ENCODE results near the gene CCDC124. TPM values are rescaled to one million over a fixed set of nuclear protein-coding genes. Genes with fewer than 3 reads are reported as not detected.
A peak's percentile ranks its signal among the peaks of the same experiment; 100 is the strongest.

CCDC124 gene
- total RNA-seq, 4 donors from 2014 or later, result 36.9 to 93.5 (median 41.4) TPM

DNA sequence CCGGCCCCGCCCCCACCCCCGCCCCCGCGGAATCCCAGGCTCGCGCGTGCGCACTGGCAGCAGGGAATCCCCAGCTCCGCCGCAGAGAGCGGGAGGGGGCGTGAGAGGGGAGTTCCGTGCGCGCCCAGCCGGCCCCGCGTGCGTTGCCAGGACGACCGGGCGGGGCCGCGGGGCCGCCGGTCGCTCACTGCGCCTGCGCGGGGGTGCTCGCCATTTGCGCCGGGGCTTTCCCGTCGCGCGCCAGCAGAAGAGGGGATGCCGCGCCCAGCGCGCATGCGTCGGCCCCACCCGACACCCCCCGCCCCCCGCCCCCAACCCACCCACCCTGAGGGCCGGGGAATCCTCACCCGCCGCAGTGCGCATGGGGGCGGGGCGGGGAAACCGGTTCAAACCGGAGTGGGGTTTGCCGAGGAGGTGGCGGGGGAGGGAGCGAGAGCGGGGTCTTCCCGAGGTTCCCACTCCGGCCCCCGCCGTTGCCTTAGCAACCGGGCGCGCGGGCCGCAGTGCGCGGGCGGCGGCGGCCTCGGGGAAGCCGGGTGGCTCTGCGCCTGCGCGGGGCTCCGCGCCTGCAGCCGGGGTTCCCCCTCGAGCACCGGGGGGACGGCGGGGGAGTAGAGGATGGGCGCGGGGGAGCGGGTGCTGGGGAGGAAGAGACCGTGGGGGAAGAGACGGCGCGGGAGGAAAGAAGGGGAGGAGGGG is 15.1 kb downstream of the CCDC124 start:
- peak; percentile 91 for DNase-seq
- Histone ChIP-seq H3K4me1 (peaks cover 28 to 52% (median 45%) of the 10 kb centered on the region in 4 donors), H3K27me3 (peaks cover 45% of the 10 kb centered on the region), H3K27ac (peak overlapping the region; percentile 39 to 68 (median 65)), H3K36me3 (no peaks in the 10 kb centered on the region), H3K4me3 (peak overlapping the region; percentile 45 to 79 (median 62)), H3K9me3 (no peaks in the 10 kb centered on the region)
- 1% methylated on average over 32 of the region's 92 CpGs; no CpG with 5 or more reads in 1 of the 2 donors for WGBS, 2 donors (ENCODE audit: low coverage in 1 of 2)
- intact Hi-C loops (cut with DNase I; ENCODE audit: low total_unique reads), result no loop called here
- peak in 1 of 3 donors; percentile 23 for TF ChIP-seq POLR2AphosphoS5 (IDR thresholded peaks at IDR 0.05)
- TF ChIP-seq, protein P1, sequence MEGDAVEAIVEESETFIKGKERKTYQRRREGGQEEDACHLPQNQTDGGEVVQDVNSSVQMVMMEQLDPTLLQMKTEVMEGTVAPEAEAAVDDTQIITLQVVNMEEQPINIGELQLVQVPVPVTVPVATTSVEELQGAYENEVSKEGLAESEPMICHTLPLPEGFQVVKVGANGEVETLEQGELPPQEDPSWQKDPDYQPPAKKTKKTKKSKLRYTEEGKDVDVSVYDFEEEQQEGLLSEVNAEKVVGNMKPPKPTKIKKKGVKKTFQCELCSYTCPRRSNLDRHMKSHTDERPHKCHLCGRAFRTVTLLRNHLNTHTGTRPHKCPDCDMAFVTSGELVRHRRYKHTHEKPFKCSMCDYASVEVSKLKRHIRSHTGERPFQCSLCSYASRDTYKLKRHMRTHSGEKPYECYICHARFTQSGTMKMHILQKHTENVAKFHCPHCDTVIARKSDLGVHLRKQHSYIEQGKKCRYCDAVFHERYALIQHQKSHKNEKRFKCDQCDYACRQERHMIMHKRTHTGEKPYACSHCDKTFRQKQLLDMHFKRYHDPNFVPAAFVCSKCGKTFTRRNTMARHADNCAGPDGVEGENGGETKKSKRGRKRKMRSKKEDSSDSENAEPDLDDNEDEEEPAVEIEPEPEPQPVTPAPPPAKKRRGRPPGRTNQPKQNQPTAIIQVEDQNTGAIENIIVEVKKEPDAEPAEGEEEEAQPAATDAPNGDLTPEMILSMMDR (IDR thresholded peaks at IDR 0.05), result no peak
- in situ Hi-C loops (cut with MboI; ENCODE audit: low pct_ligation_motif_present in 1 of 4, low pct_unique_long_range_greater_than_20kb in 1 of 4, low sequenced_read_pairs in 3 of 4), result loop anchor here in 2 of 4 donors (10.0 to 25.0 kb wide), 2 partner anchors 47 to 114 kb away; no protein-coding TSS in a partner anchor

DNA sequence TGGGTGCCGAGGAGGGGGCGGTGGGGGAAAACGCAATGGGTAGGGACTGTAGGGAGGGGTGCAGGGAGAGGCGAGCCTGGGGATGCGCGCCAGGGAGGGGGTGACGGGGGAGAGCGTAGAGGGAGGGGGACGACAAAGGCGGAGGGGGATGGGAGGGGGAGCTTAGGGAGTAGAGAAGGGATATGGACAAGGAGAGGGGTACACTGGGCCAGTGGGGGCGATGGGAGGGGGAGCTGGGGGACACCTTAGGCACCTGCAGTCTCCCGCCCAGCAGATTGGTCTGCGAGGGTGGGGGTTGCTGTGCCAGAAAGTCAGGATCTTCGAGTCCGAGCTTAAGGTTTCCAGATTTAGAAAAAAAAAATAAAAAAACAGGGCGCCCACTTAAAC is 15.7 kb downstream of the CCDC124 start:
- no peak overlapping the region for H3K27ac ChIP-seq
- peaks cover 50% of the 10 kb centered on the region for H3K27me3 ChIP-seq
- H3K36me3 ChIP-seq, result no peaks in the 10 kb centered on the region
- 0 to 3% methylated on average over 3 to 8 of the region's 16 CpGs for WGBS, 2 donors (ENCODE audit: low coverage in 1 of 2)
- in situ Hi-C loops (cut with MboI; ENCODE audit: low pct_ligation_motif_present in 1 of 4, low pct_unique_long_range_greater_than_20kb in 1 of 4, low sequenced_read_pairs in 3 of 4), result loop anchor here in 2 of 4 donors (10.0 to 25.0 kb wide), 2 partner anchors 46 to 114 kb away; no protein-coding TSS in a partner anchor
- no peaks in the 10 kb centered on the region for H3K9me3 ChIP-seq
- intact Hi-C loops (cut with DNase I; ENCODE audit: low total_unique reads), result no loop called here
- TF ChIP-seq, protein P1 (IDR thresholded peaks at IDR 0.05), result no peak
- TF ChIP-seq EP300 (IDR thresholded peaks at IDR 0.05; ENCODE audit: low read depth) (no peak), POLR2A (IDR thresholded peaks at IDR 0.05) (no peak), POLR2AphosphoS5 (IDR thresholded peaks at IDR 0.05) (no peak)
- peaks cover 28 to 52% (median 45%) of the 10 kb centered on the region in 4 donors for H3K4me1 ChIP-seq
- H3K4me3 ChIP-seq, result peak overlapping the region in 3 of 4 donors; percentile 51 to 79 (median 73)
- no peak for DNase-seq

DNA sequence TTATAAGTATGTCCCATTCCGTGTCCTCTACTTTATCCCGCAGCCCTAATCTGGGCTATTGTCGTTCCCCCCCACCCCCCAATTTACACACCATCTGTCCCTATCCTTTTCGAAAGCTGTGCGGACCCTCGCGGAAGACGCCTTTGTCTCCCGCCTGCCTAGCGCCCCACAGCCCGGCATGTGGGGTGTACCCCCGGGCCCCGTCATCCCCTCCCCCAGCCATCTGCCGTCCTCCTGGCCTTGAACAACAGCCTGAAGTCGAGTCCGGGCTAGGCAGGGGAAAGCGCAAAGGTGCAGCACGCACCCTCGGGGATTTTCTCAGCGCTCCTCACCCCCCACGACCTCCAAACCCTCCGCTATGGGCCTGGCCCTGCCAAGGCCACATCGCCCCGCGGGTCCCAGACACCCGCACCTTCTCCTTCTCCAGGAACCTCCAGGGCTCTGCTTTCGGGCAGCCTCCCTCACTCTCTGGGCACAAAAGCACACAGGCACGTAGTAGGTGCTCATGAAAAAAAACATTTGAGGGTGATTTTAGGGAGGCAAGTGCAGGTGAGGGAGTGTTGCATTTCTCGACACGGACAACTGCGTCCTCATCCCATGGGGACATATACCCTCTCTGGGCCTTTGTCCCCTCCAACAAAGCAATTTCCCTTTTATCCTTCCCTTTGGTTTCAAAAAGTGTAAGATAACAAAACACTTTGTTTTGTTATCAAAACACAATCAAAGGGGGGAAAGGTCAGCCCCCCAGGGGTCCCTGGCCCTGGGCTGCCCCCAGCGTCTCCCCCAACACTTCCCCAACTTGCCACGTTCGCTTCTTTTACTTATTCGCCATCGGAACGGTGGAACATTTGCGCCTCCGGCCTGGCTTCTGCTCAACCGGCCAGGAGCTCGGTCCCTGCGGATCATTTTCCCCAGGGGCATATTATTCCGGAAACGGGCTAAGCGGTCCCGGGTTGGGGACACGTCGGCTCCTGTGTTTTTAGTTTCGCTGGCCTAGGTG is 16.4 kb downstream of the CCDC124 start:
- H3K4me1 ChIP-seq, result peaks cover 28 to 52% (median 43%) of the 10 kb centered on the region in 4 donors
- in situ Hi-C loops (cut with MboI; ENCODE audit: low pct_ligation_motif_present in 1 of 4, low pct_unique_long_range_greater_than_20kb in 1 of 4, low sequenced_read_pairs in 3 of 4), result loop anchor here in 2 of 4 donors (10.0 to 25.0 kb wide), 2 partner anchors 46 to 113 kb away; no protein-coding TSS in a partner anchor

More for the DNA sequence above, 16.4 kb downstream of the CCDC124 start:
- Histone ChIP-seq H3K27me3 (peaks cover 57% of the 10 kb centered on the region), H3K27ac (no peak overlapping the region), H3K4me3 (peak overlapping the region in 1 of 4 donors; percentile 73), H3K36me3 (no peaks in the 10 kb centered on the region), H3K9me3 (no peaks in the 10 kb centered on the region)
- intact Hi-C loops (cut with DNase I; ENCODE audit: low total_unique reads), result no loop called here
- 22% methylated on average over 47 of the region's 49 CpGs; no CpG with 5 or more reads in 1 of the 2 donors for WGBS, 2 donors (ENCODE audit: low coverage in 1 of 2)
- TF ChIP-seq POLR2AphosphoS5 (IDR thresholded peaks at IDR 0.05), result no peak
- TF ChIP-seq EP300 (IDR thresholded peaks at IDR 0.05; ENCODE audit: low read depth), result no peak
- TF ChIP-seq POLR2A (IDR thresholded peaks at IDR 0.05), result no peak
- TF ChIP-seq, protein P1 (IDR thresholded peaks at IDR 0.05), result no peak
- DNase-seq, result no peak

Data from transverse colon (tissue), 4 donors.